ENCODE results near the gene AFAP1L1.
"Not testable (repeated sequence)": the region's sequence is repeated elsewhere in the genome, so short reads cannot be mapped to it uniquely, and the experiment has no call there.

Gene AFAP1L1

DNA sequence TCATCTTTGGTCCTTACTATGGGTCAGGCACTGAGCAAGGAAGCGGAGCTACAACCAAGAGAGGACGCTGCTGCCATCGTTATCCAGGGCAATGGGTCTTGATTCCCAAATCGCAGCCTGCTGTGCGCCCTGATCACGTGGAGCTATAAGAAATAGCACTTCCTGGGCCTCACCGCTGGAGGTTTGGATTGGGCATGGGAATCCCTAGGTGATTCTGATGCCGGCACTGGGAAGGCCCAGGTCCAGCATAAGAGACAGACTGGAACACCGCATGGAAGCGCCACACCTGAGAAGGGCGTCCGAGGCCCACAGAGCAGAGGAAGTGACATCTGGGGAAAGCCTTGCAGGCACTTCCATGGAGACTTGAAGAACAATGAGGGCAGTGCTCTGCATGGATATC lies 104.4 kb downstream of the AFAP1L1 start:
- no peak for DNase-seq

DNA sequence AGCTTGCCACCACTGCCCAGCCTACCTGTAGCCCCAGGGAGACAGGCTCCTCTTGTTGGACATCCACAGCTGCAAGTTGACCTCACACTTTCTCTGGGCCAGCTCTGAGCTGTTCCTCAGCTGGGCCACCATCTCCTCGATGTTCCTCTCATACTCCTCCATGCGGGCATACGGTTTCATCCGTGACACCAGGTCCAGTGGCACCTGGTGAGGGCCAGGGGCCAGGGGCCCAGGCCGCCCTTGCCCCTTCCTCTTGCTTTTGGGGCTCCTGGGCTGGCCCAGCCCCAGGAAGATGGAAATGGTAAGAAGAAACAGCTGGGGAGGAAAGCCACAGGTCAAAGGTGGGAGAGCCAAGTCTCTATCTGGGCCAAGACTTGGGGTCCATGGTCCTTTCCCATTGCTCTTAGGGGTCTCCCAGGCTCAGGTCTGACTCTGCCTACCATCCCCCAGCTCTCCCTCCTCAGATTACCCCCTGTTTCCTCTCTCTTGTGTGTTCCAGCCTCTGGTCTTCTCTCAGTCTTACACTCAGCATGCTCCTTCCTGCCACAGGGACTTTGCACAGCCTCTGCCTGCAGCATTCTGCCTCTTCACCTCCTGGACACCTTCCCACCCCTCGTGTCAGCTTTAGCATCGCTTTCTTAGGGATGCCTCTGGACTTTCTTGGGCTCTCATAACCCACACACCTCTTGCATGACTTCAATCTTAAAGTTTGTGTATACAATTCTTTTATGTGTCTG lies 105.2 kb downstream of the AFAP1L1 start:
- no peak for DNase-seq

DNA sequence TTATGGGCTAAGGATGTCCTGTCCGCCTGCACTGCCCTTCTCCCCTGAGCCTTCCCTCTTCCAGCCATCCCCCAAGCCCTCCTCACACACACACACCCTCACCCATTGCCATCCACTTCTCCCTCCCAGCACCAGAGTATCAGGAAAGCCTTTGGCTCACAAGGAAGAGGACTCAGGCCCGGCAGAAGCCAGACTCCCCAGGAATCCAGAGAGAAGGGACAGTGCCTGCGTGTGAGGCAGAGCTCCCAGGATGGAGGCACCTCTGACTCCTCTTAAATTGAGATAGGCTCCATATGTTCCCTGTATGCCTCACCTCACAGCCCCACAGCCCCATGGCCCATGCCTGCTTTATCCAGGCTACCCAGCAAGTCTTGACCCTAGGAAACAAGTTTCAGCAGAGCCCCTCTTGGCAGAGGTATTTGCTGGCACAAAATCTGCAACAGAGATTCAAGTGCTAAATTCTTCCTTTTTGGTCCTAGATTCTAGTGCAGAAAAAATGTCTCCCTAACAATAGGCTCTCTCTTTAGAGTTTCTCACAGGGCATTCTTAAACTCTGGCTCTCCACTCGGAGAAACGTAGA lies 106.7 kb downstream of the AFAP1L1 start:
- no peak for DNase-seq

DNA sequence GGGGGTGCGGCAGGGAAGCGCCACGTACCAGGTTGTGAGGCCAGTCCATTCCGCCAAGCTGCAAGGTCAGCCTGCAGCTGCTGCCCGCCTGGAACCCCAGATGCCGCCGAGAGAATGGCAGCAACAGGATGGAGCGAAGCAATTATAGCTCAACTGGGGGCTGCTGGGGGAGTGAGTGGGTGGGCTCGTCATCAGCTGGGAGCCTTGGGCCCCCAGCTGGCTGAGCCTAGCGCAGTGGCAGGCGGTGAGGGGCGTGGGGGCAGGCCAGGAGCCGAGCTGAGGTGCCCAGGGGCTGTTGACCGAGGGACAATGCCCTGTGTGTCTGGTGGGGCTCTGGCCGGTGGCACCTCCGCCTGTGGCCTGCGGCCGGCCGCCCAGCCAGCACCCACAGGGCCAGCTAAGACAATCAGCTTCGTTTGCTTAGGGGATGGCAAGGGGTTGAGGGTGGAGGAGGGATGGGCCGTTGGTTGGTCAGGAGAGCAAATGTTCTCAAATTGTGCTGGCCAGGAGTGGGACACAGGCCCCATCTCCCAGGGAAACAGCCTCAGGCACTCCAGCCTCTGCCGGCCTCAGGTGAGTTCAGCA lies 107.6 kb downstream of the AFAP1L1 start, which contains the start of gene IL17B:
IL17B (minus strand) TSS at position 116 of the 585 bp plus-strand sequence; CDS start at position 49, 67 bp downstream.
- no peak for DNase-seq

DNA sequence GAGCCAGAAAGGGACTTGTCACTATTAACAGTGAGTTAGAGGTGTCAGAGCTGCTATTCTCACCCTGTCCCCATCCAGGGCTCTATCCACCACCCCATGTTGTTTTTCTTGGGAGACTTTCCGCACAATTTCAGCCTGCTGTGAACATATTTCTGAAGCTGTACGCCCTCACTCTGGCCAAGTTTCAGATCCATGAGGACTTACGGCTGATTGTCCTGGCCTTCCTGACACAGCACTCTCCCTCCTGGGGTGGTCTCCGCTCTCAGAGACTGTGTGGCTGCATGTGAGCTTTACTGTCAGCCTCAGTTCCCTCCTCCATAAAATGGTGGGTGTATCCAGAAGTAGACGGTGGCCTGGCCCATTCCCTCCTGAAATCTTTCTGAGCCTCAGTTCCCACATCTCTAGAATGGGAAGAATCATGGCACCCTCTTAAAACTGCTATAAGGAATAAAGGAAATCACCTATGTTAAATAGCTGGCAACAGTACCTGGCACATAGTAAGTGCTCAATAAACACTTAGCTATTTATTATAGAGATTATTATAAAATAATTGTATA lies 108.2 kb downstream of the AFAP1L1 start:
- DNase-seq: no peak

DNA sequence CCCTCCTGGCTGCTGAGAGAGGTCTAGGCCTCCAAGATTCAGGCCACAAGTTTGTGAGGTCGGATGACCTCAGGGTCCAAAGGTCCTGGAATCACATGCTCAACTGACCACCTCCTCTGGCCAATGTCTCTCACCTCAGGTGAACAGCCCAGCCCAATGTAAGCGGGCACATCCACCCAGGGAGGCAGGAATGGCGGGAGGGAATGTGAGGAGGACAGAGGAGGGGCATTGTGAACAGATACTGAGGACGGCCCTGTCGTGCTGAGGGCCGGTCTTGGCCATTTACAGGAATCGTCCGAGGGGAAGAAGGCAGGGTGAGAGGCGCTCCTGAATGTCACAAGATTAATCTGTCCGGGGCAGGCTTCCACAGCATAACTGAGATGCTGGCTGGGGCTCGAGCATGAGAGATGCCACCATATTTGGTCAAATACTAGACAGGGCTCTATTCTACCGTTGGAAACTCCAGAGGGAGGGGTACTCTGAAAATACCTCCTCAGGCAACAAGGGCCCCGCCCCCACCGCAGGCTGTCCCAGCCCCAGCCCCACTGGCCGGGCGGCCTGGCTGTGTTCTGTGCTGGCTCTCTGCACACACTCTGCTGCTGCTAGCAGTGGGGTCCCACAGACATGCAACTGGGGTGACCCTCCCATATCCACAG lies 108.9 kb downstream of the AFAP1L1 start:
- DNase-seq: no peak

DNA sequence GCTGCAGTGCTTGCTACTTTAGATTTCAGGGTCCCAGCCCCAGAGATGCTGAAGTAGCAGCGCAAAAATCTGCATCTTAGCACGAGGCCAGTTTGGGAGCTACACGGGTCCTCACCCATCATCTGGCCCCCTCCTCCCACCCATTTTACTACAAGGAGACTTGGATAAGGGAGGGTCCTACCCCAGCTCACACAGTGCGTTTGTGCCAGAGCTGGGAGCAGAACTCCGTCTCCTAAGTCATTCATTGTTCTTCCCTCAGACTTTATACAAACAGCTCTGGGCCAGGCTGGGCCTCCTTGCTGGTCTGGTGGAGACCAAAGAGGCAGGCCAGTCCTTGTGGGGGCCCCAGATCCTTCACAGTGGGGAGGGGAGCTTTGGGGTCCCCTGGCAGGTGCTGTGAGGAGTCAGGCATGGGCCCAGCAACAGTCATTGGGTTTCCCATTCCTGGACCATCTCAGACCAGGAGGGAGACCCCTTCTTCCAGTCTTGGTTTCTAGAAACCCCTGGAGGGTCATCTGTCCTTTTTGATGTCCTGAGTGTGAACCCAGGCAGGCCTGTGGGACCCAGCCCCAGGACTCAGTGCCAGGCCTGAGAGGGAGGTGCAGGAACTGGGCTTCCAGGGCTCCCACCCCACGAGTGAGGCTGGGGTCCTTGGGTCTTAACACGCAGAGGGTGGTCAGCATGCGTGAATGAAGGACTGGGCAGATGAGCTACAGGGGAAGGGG lies 109.8 kb downstream of the AFAP1L1 start:
- peak; percentile 65 for DNase-seq

GRCh38 chr5:149381986-149382338 lies 110.3 kb downstream of the AFAP1L1 start:
- peak; percentile 91 for DNase-seq

DNA sequence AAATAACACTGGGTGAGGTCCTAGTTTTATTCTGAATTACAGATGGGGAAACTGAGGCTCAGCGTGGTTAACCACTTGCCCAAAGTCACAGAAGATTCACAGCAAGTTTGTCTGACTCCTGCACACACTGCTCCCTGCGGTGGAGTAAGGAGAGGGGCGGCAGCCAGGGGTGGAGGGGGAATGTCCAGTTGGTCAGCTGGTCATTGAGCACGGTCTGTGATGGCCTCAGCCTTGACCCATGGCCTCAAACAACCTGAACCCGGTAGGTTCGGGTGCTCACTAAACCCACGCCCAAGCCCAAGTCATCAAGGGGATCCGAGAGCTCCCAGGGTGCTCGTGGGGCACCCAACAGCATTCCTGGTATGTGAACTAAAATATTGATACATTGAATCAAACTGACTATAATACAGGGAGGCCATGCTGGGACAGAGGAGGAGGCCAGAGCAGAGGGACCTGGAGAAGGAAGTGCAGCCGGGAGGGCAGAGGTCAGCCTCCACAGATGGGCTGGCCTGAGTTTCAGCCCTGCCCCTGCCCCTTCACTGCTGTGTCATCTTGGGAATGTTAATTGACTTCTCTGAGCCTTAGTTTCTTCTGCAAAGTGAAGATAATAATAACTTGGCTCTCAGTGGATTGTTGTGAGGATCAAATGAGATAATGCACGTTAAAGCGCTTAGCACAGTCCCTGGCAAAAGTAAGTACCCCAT lies 111.0 kb downstream of the AFAP1L1 start:
- DNase-seq: no peak

DNA sequence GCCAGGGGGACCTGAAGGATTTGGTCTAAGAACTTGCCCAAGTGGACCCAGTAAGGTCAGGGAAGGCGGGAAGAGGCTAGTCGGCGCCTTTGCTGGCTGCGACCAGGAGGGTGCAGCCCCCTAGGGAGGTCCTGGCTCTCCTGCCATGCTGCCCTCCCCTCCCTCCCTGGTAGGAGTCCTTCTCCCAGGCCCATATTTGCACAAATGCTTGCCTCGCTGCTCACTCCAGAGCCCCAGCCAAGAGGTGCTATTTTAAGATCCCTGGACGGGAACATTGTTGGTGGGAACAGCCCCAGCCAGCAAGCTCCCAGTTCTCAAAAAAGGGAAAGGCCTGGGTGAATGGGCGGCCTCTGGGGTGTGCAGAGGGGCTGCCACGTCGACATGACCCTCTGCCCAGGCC lies 111.7 kb downstream of the AFAP1L1 start:
- no peak for DNase-seq

DNA sequence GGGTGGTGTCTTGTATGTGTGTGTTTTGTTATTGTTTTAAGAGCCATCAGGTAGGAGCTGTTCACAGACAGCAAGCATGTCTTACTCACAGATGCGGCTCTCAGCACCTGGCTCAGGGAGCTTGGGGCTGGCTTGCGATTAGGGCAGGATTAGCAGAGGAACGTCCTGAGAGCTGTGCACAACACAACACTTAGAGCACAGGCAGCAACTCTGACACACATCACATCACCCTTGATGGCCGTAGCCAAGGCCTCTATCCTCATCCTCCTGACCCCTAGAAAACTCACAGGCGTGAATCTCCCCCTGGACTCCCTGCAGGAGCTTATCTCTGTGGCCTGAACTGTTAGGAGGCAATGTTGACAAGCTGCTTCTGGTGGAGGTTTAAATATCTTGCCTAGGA lies 114.5 kb downstream of the AFAP1L1 start:
- no peak for DNase-seq

GRCh38 chr5:149387081-149387631 lies 115.5 kb downstream of the AFAP1L1 start:
- no peak for DNase-seq

DNA sequence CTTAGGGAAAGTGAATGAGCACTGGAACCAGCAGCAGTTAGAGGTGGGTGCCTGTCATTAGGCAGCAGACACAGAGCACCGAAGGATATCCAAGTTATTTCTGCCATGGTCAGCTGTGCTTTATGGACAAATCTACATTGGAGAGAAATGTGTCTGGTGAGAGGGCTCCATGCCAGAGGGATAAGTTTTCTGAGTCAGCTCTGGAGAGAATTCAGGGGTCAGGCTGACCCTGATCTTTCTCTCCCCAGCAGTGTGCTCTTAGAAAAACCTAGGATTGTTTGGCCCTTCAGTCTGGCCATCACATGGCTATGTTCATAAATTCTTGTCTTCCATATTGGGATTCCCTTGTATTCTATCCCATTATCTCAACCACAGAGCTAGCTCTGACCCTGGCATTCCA lies 116.3 kb downstream of the AFAP1L1 start:
- DNase-seq: no peak

DNA sequence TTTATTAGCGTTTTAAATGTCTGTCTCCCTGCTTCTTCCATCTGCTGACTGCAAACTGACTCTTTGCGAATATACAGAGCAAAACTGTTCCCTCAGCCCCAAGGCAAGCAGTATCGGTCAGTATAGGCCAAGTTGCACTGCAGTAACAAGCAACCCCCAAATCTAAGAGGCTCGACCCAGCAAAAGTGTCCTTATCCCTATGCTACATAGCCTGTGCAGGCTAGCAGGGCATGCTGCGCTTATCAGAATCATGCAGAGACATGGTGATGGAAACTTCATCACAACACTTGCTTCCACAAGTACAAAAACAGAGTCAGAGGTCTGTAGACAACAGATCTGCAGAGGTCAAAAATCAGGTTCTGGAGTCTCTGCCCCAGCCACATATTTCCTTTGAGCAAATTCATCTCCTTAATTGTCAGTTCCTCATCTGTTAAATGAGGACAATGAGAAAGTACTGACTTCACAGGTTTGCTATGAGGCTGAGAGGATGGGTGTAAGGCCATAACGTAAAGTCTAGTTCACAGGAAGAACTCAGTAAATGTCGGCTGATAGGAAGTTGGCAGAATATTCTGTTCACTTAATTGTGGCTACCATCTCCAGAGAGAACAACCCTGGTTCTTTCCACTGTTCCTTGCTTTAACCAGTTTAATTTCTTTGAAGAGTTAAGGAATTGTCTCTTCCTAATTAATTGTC lies 117.0 kb downstream of the AFAP1L1 start:
- no peak for DNase-seq

- DNase-seq: no peak
Observed at GRCh38 chr5:149389552-149390495, 118.2 kb downstream of the AFAP1L1 start.

DNA sequence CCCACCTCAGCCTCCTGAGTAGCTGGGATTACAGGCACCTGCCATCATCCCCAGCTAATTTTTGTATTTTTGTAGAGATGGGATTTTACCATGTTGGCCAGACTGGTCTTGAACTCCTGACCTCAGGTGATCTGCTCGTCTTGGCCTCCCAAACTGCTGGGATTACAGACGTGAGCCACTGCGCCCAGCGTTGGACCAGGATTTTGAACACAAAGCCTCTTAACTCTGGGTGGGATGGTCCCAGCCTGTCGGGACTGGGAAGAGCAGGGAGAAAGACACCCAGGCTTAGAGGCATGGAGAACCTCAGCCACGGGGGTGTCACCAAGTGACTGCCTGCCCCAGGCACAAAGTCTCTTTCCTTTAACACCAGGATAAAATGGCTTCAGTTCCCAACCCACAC lies 119.4 kb downstream of the AFAP1L1 start:
- DNase-seq: not testable (repeated sequence)

Data from activated CD8-positive, alpha-beta memory T cell treated with anti-CD3 and anti-CD28 coated beads for 24 hours (primary cell).